AG04450 (cell line): Measurements from ENCODE around the gene OSBPL7. TPM values are rescaled to one million over a fixed set of nuclear protein-coding genes. Genes with fewer than 3 reads are reported as not detected.

ENCODE experiments used
- CTCF ChIA-PET: fragments of 300-600, 350-600 bp; formaldehyde crosslinking; extraction: SDS; loops from one replicate; lab custom pipeline; 2022; ENCODE audit warnings: antibody characterized with exemption, inconsistent platforms; lab: Charles Lee
- POLR2A ChIA-PET: fragments of 350-600 bp; formaldehyde crosslinking; extraction: SDS; loops from one replicate; lab custom pipeline; 2021; ENCODE audit warnings: antibody characterized with exemption, inconsistent platforms; lab: Yijun Ruan, JAX
- DNase-seq: peaks from one replicate; pipeline ENCODE4 v3.0.0-alpha.2; 2011; ENCODE audit warnings: low read depth, low spot score
- H3K27ac ChIP-seq: one replicate; pipeline ENCODE4 v1.5.1; 2012; ENCODE audit warnings: low read depth, low read length, control low read depth
- H3K27me3 ChIP-seq: one replicate; pipeline ENCODE4 v1.6.0; 2012; ENCODE audit warnings: low read length; ENCODE audit not compliant: control insufficient read depth, insufficient read depth
- H3K4me3 ChIP-seq: 2 replicates; pipeline ENCODE4 v1.5.1; 2011; ENCODE audit warnings: mild to moderate bottlenecking, low read depth, low read length, control low read depth
- H3K9me3 ChIP-seq: 2 replicates; pipeline ENCODE4 v1.5.1; 2012; ENCODE audit warnings: low read length; ENCODE audit not compliant: control insufficient read depth, insufficient read depth
- CTCF ChIP-seq: IDR thresholded peaks from 2 replicates; pipeline ENCODE4 v1.5.1; 2011; ENCODE audit warnings: low read depth, low read length, control low read depth, inconsistent platforms
- polyA plus RNA-seq: library from polyadenylated mRNA; depleted of rRNA; stranded (reverse); fragments of >200 nt; gene quantifications from 2 replicates; pipeline ENCODE4 v1.2.3, GENCODE V29; 2011

OSBPL7 gene
- polyA plus RNA-seq, 1 experiment: 5.3 TPM

GRCh38 chr17:47860386-47860785, 38.8 kb upstream of the OSBPL7 start:
- ChIA-PET POLR2A (no interaction called here), CTCF (no interaction called here)
- no peak for TF ChIP-seq CTCF
- Histone ChIP-seq H3K27me3 (peaks cover 17% of the 10 kb centered on the region), H3K27ac (no peak overlapping the region), H3K4me3 (no peak overlapping the region), H3K9me3 (peaks cover 6% of the 10 kb centered on the region)
- DNase-seq: no peak

- H3K27me3 ChIP-seq: peaks cover 42% of the 10 kb centered on the region
- no peak for TF ChIP-seq CTCF
- H3K4me3 ChIP-seq: no peak overlapping the region
- DNase-seq: no peak
- H3K9me3 ChIP-seq: no peaks in the 10 kb centered on the region
- CTCF ChIA-PET: interaction anchor here (0.6 to 1.3 kb wide), 5 partner anchors 13 to 114 kb away, joined by 3 to 4 read pairs (median 3); partner anchors contain the start of gene SCRN2
- POLR2A ChIA-PET: interaction anchor here (0.8 kb wide), 1 partner anchor 37 kb away, joined by 4 read pairs; no protein-coding TSS in a partner anchor
- no peak overlapping the region for H3K27ac ChIP-seq
These were observed 36.2 kb upstream of the OSBPL7 start for GRCh38 chr17:47857551-47858455.

- TF ChIP-seq CTCF: no peak
- ChIA-PET CTCF (interaction anchor here (1.3 kb wide), 1 partner anchor 12 kb away, joined by 3 read pairs; no protein-coding TSS in a partner anchor), POLR2A (interaction anchor here (0.8 kb wide), 1 partner anchor 38 kb away, joined by 4 read pairs; no protein-coding TSS in a partner anchor)
- Histone ChIP-seq H3K9me3 (no peaks in the 10 kb centered on the region), H3K27me3 (peaks cover 51% of the 10 kb centered on the region), H3K27ac (no peak overlapping the region), H3K4me3 (no peak overlapping the region)
- no peak for DNase-seq
These were observed 35.2 kb upstream of the OSBPL7 start for GRCh38 chr17:47856830-47857229.

GRCh38 chr17:47855737-47856136, 34.1 kb upstream of the OSBPL7 start:
- ChIA-PET CTCF (interaction anchor here (1.6 kb wide), 2 partner anchors 14 to 34 kb away, joined by 4 to 7 read pairs; partner anchors contain the start of gene SCRN2), POLR2A (no interaction called here)
- no peaks in the 10 kb centered on the region for H3K9me3 ChIP-seq
- no peak overlapping the region for H3K4me3 ChIP-seq
- TF ChIP-seq CTCF: no peak
- H3K27ac ChIP-seq: no peak overlapping the region
- no peak for DNase-seq
- peaks cover 58% of the 10 kb centered on the region for H3K27me3 ChIP-seq

GRCh38 chr17:47853616-47854015, 32.0 kb upstream of the OSBPL7 start:
- DNase-seq: no peak
- H3K27me3 ChIP-seq: peaks cover 67% of the 10 kb centered on the region
- no peak overlapping the region for H3K27ac ChIP-seq
- H3K4me3 ChIP-seq: no peak overlapping the region
- ChIA-PET CTCF (no interaction called here), POLR2A (no interaction called here)
- TF ChIP-seq CTCF: no peak
- H3K9me3 ChIP-seq: no peaks in the 10 kb centered on the region
